ENCODE data around the gene GLRA1.

DNA sequence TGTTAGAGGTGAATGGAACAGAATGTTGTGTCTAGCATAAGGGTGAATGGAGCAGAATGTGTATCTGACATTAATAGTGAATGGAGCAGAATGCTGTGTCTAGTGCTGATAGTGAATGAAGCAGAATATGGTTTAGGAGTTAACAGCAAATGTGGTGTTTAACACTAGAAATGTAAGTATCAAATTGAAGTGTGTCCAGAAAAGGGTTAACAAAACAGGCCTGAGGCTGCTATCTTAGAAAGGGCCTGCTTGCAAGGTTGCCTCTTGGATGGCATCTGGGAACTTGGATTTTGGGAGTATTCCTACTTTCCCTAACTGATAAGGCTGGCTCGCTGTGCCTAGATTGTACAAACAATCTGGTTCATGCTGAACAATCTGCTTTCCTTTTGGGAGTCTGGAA lies 76.8 kb downstream of the GLRA1 start:
- TF ChIP-seq EZH2 (IDR thresholded peaks at IDR 0.05; ENCODE audit: low read length, unreplicated experiment) (no peak), EZH2phosphoT487 (IDR thresholded peaks at IDR 0.05; ENCODE audit: borderline replicate concordance, low read length) (no peak)
- TF ChIP-seq, protein P1, sequence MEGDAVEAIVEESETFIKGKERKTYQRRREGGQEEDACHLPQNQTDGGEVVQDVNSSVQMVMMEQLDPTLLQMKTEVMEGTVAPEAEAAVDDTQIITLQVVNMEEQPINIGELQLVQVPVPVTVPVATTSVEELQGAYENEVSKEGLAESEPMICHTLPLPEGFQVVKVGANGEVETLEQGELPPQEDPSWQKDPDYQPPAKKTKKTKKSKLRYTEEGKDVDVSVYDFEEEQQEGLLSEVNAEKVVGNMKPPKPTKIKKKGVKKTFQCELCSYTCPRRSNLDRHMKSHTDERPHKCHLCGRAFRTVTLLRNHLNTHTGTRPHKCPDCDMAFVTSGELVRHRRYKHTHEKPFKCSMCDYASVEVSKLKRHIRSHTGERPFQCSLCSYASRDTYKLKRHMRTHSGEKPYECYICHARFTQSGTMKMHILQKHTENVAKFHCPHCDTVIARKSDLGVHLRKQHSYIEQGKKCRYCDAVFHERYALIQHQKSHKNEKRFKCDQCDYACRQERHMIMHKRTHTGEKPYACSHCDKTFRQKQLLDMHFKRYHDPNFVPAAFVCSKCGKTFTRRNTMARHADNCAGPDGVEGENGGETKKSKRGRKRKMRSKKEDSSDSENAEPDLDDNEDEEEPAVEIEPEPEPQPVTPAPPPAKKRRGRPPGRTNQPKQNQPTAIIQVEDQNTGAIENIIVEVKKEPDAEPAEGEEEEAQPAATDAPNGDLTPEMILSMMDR (conservative IDR thresholded peaks at IDR 0.05; ENCODE audit: low read depth, low read length): no peak
